ENCODE measurements around the gene ZNF619.
A peak's percentile ranks its signal among the peaks of the same experiment; 100 is the strongest.
"Not testable (repeated sequence)": the region's sequence is repeated elsewhere in the genome, so short reads cannot be mapped to it uniquely, and the experiment has no call there.

Gene ZNF619

GRCh38 chr3:40452876-40453730 is 23.8 kb upstream of the ZNF619 start:
- Histone ChIP-seq H3K27me3 (ENCODE audit: control insufficient read depth in 5 of 5, insufficient read depth in 4 of 5, low read length in 5 of 5) (no peaks in the 10 kb centered on the region), H3K9me3 (ENCODE audit: control insufficient read depth in 5 of 5, low read length in 5 of 5) (no peaks in the 10 kb centered on the region), H3K9ac (ENCODE audit: low read length in 5 of 5) (peak overlapping the region; percentile 76 to 94 (median 85)), H3K27ac (ENCODE audit: low read depth, low read length) (peak overlapping the region; percentile 90), H3K4me3 (ENCODE audit: low read depth in 1 of 5, low read length in 5 of 5) (peak overlapping the region; percentile 80 to 99 (median 95)), H3K36me3 (ENCODE audit: control insufficient read depth in 5 of 5, insufficient read depth in 5 of 5, low read length in 5 of 5) (peaks cover 2 to 16% (median 6%) of the 10 kb centered on the region in 5 donors), H3K4me1 (ENCODE audit: control insufficient read depth in 5 of 5, insufficient read depth in 5 of 5, low read length in 5 of 5) (peaks cover 0 to 32% (median 30%) of the 10 kb centered on the region in 5 donors)

GRCh38 chr3:40453933-40454332 is 23.0 kb upstream of the ZNF619 start:
- Histone ChIP-seq H3K27ac (ENCODE audit: low read depth, low read length) (peak overlapping the region; percentile 83), H3K36me3 (ENCODE audit: control insufficient read depth in 5 of 5, insufficient read depth in 5 of 5, low read length in 5 of 5) (peaks cover under 1 to 24% (median 12%) of the 10 kb centered on the region in 5 donors), H3K4me3 (ENCODE audit: low read depth in 1 of 5, low read length in 5 of 5) (peak overlapping the region in 1 of 5 donors; percentile 95), H3K27me3 (ENCODE audit: control insufficient read depth in 5 of 5, insufficient read depth in 4 of 5, low read length in 5 of 5) (no peaks in the 10 kb centered on the region), H3K9ac (ENCODE audit: low read length in 5 of 5) (peak overlapping the region in 3 of 5 donors; percentile 56 to 94 (median 84)), H3K4me1 (ENCODE audit: control insufficient read depth in 5 of 5, insufficient read depth in 5 of 5, low read length in 5 of 5) (peaks cover 0 to 39% (median 36%) of the 10 kb centered on the region in 5 donors), H3K9me3 (ENCODE audit: control insufficient read depth in 5 of 5, low read length in 5 of 5) (no peaks in the 10 kb centered on the region)

GRCh38 chr3:40455328-40455727 is 21.6 kb upstream of the ZNF619 start:
- Histone ChIP-seq H3K27ac (ENCODE audit: low read depth, low read length) (no peak overlapping the region), H3K36me3 (ENCODE audit: control insufficient read depth in 5 of 5, insufficient read depth in 5 of 5, low read length in 5 of 5) (peaks cover 4 to 29% (median 20%) of the 10 kb centered on the region in 5 donors), H3K27me3 (ENCODE audit: control insufficient read depth in 5 of 5, insufficient read depth in 4 of 5, low read length in 5 of 5) (no peaks in the 10 kb centered on the region), H3K9ac (ENCODE audit: low read length in 5 of 5) (no peak overlapping the region), H3K9me3 (ENCODE audit: control insufficient read depth in 5 of 5, low read length in 5 of 5) (no peaks in the 10 kb centered on the region), H3K4me3 (ENCODE audit: low read depth in 1 of 5, low read length in 5 of 5) (no peak overlapping the region), H3K4me1 (ENCODE audit: control insufficient read depth in 5 of 5, insufficient read depth in 5 of 5, low read length in 5 of 5) (peaks cover 0 to 39% (median 36%) of the 10 kb centered on the region in 5 donors)

- Histone ChIP-seq H3K9ac (ENCODE audit: low read length in 5 of 5) (peak overlapping the region; percentile 79 to 96 (median 88)), H3K27ac (ENCODE audit: low read depth, low read length) (peak overlapping the region; percentile 82), H3K4me1 (ENCODE audit: control insufficient read depth in 5 of 5, insufficient read depth in 5 of 5, low read length in 5 of 5) (peaks cover 0 to 39% (median 36%) of the 10 kb centered on the region in 5 donors), H3K27me3 (ENCODE audit: control insufficient read depth in 5 of 5, insufficient read depth in 4 of 5, low read length in 5 of 5) (no peaks in the 10 kb centered on the region), H3K36me3 (ENCODE audit: control insufficient read depth in 5 of 5, insufficient read depth in 5 of 5, low read length in 5 of 5) (peaks cover 4 to 29% (median 27%) of the 10 kb centered on the region in 5 donors), H3K9me3 (ENCODE audit: control insufficient read depth in 5 of 5, low read length in 5 of 5) (no peaks in the 10 kb centered on the region), H3K4me3 (ENCODE audit: low read depth in 1 of 5, low read length in 5 of 5) (peak overlapping the region; percentile 73 to 96 (median 95))
Measured at GRCh38 chr3:40456279-40456939, 20.5 kb upstream of the ZNF619 start.

GRCh38 chr3:40456940-40457823 is 19.7 kb upstream of the ZNF619 start, which contains the start of gene RPL14:
RPL14 (plus strand) TSS chr3:40457339; CDS start chr3:40457472, 133 bp downstream.
- Histone ChIP-seq H3K4me3 (ENCODE audit: low read depth in 1 of 5, low read length in 5 of 5) (peak within 1 kb of the TSS; percentile 87 to 96 (median 95)), H3K4me1 (ENCODE audit: control insufficient read depth in 5 of 5, insufficient read depth in 5 of 5, low read length in 5 of 5) (peaks cover 0 to 35% (median 33%) of the 10 kb centered on the region in 5 donors), H3K27ac (ENCODE audit: low read depth, low read length) (peak within 1 kb of the TSS; percentile 82)

GRCh38 chr3:40458473-40458872 is 18.4 kb upstream of the ZNF619 start:
- Histone ChIP-seq H3K9ac (ENCODE audit: low read length in 5 of 5) (peak overlapping the region in 4 of 5 donors; percentile 87 to 96 (median 92)), H3K27ac (ENCODE audit: low read depth, low read length) (peak overlapping the region; percentile 82), H3K27me3 (ENCODE audit: control insufficient read depth in 5 of 5, insufficient read depth in 4 of 5, low read length in 5 of 5) (no peaks in the 10 kb centered on the region), H3K4me3 (ENCODE audit: low read depth in 1 of 5, low read length in 5 of 5) (peak overlapping the region in 4 of 5 donors; percentile 87 to 96 (median 96)), H3K4me1 (ENCODE audit: control insufficient read depth in 5 of 5, insufficient read depth in 5 of 5, low read length in 5 of 5) (peaks cover 0 to 28% (median 25%) of the 10 kb centered on the region in 5 donors), H3K9me3 (ENCODE audit: control insufficient read depth in 5 of 5, low read length in 5 of 5) (no peaks in the 10 kb centered on the region), H3K36me3 (ENCODE audit: control insufficient read depth in 5 of 5, insufficient read depth in 5 of 5, low read length in 5 of 5) (peaks cover 11 to 47% (median 45%) of the 10 kb centered on the region in 5 donors)

More at GRCh38 chr3:40456940-40457823, 19.7 kb upstream of the ZNF619 start, which contains the start of gene RPL14:
- H3K27me3 ChIP-seq (ENCODE audit: control insufficient read depth in 5 of 5, insufficient read depth in 4 of 5, low read length in 5 of 5), result no peaks in the 10 kb centered on the region
- peak within 1 kb of the TSS; percentile 79 to 96 (median 88) for H3K9ac ChIP-seq (ENCODE audit: low read length in 5 of 5)
- H3K36me3 ChIP-seq (ENCODE audit: control insufficient read depth in 5 of 5, insufficient read depth in 5 of 5, low read length in 5 of 5), result peaks cover 8 to 35% (median 32%) of the 10 kb centered on the region in 5 donors
- no peaks in the 10 kb centered on the region for H3K9me3 ChIP-seq (ENCODE audit: control insufficient read depth in 5 of 5, low read length in 5 of 5)

- Histone ChIP-seq H3K4me1 (ENCODE audit: control insufficient read depth in 5 of 5, insufficient read depth in 5 of 5, low read length in 5 of 5) (peaks cover 0 to 22% (median 19%) of the 10 kb centered on the region in 5 donors), H3K36me3 (ENCODE audit: control insufficient read depth in 5 of 5, insufficient read depth in 5 of 5, low read length in 5 of 5) (peaks cover 21 to 66% (median 60%) of the 10 kb centered on the region in 5 donors)
- not testable (repeated sequence) for H3K9ac ChIP-seq (ENCODE audit: low read length in 5 of 5); H3K27me3 ChIP-seq (ENCODE audit: control insufficient read depth in 5 of 5, insufficient read depth in 4 of 5, low read length in 5 of 5); H3K9me3 ChIP-seq (ENCODE audit: control insufficient read depth in 5 of 5, low read length in 5 of 5); H3K4me3 ChIP-seq (ENCODE audit: low read depth in 1 of 5, low read length in 5 of 5); H3K27ac ChIP-seq (ENCODE audit: low read depth, low read length)
Measured at GRCh38 chr3:40460481-40460880, 16.4 kb upstream of the ZNF619 start.

- Histone ChIP-seq H3K36me3 (ENCODE audit: control insufficient read depth in 5 of 5, insufficient read depth in 5 of 5, low read length in 5 of 5) (peaks cover 21 to 67% (median 62%) of the 10 kb centered on the region in 5 donors), H3K27ac (ENCODE audit: low read depth, low read length) (no peak overlapping the region), H3K27me3 (ENCODE audit: control insufficient read depth in 5 of 5, insufficient read depth in 4 of 5, low read length in 5 of 5) (no peaks in the 10 kb centered on the region), H3K9ac (ENCODE audit: low read length in 5 of 5) (no peak overlapping the region), H3K4me1 (ENCODE audit: control insufficient read depth in 5 of 5, insufficient read depth in 5 of 5, low read length in 5 of 5) (peaks cover 0 to 20% (median 19%) of the 10 kb centered on the region in 5 donors), H3K9me3 (ENCODE audit: control insufficient read depth in 5 of 5, low read length in 5 of 5) (no peaks in the 10 kb centered on the region), H3K4me3 (ENCODE audit: low read depth in 1 of 5, low read length in 5 of 5) (no peak overlapping the region)
Measured at GRCh38 chr3:40461161-40461560, 15.8 kb upstream of the ZNF619 start.

GRCh38 chr3:40462838-40463237 is 14.1 kb upstream of the ZNF619 start:
- H3K36me3 ChIP-seq (ENCODE audit: control insufficient read depth in 5 of 5, insufficient read depth in 5 of 5, low read length in 5 of 5), result peaks cover 26 to 72% (median 63%) of the 10 kb centered on the region in 5 donors

More at GRCh38 chr3:40462838-40463237, 14.1 kb upstream of the ZNF619 start:
- not testable (repeated sequence) for H3K27me3 ChIP-seq (ENCODE audit: control insufficient read depth in 5 of 5, insufficient read depth in 4 of 5, low read length in 5 of 5); H3K9ac ChIP-seq (ENCODE audit: low read length in 5 of 5); H3K9me3 ChIP-seq (ENCODE audit: control insufficient read depth in 5 of 5, low read length in 5 of 5); H3K27ac ChIP-seq (ENCODE audit: low read depth, low read length); H3K4me3 ChIP-seq (ENCODE audit: low read depth in 1 of 5, low read length in 5 of 5)
- H3K4me1 ChIP-seq (ENCODE audit: control insufficient read depth in 5 of 5, insufficient read depth in 5 of 5, low read length in 5 of 5), result peaks cover 0 to 14% (median 9%) of the 10 kb centered on the region in 5 donors
